SK-N-SH (cell line): ENCODE data around the gene CCDC179. TPM values are rescaled to one million over a fixed set of nuclear protein-coding genes. Genes with fewer than 3 reads are reported as not detected.

Source experiments
- CTCF ChIA-PET: fragments of 300-600, 350-600 bp; formaldehyde crosslinking; extraction: SDS; loops from one replicate; lab custom pipeline; 2021; lab: Yijun Ruan, JAX
- POLR2A ChIA-PET: fragments of 350-600 bp; sonication (Branson Sonifier 250); formaldehyde crosslinking; extraction: SDS; loops from one replicate; lab custom pipeline; 2020; ENCODE audit warnings: antibody characterized with exemption, inconsistent platforms; lab: Yijun Ruan, JAX
- DNase-seq: peaks from one replicate; pipeline ENCODE4 v3.0.0; 2012
- H2AFZ ChIP-seq: fragments of 200-600 bp; sonication (generic); 2 replicates; pipeline ENCODE4 v1.8.1; 2016; ENCODE audit warnings: antibody characterized with exemption, mild to moderate bottlenecking, low read depth
- H3F3A ChIP-seq: fragments of 200-600 bp; sonication (generic); replicated peaks from 2 replicates; pipeline ENCODE3; 2016; ENCODE audit warnings: antibody characterized with exemption, mild to moderate bottlenecking; ENCODE audit not compliant: insufficient read depth
- H3K27ac ChIP-seq, 2 experiments: fragments of 200-500 bp in 1 of 2; fragments of 200-600 bp in 1 of 2; sonication (Bioruptor generic) in 1 of 2; sonication (generic), shearing (Covaris generic) in 1 of 2; 2 replicates each; pipeline versions ENCODE4 v1.5.1 to v1.6.1; 2014 to 2016; ENCODE audit warnings: low read depth in 2 of 2, inconsistent platforms in 1 of 2, low read length in 1 of 2, mild to moderate bottlenecking in 1 of 2, mixed read lengths in 1 of 2
- H3K27me3 ChIP-seq: fragments of 200-600 bp; sonication (generic), shearing (Covaris generic); 2 replicates; pipeline ENCODE4 v1.6.1; 2016; ENCODE audit warnings: mixed run types; ENCODE audit not compliant: insufficient read depth
- H3K36me3 ChIP-seq, 2 experiments: fragments of 200-500 bp in 1 of 2; fragments of 200-600 bp in 1 of 2; sonication (Bioruptor generic) in 1 of 2; sonication (generic) in 1 of 2; replicated peaks in 1 of 2; 2 replicates each; pipeline versions ENCODE3 to v1.5.1; 2014 to 2016; ENCODE audit warnings: low read length in 1 of 2, mild to moderate bottlenecking in 1 of 2; ENCODE audit not compliant: insufficient read depth in 2 of 2, control insufficient read depth in 1 of 2
- H3K4me1 ChIP-seq, 2 experiments: fragments of 200-500 bp in 1 of 2; fragments of 200-600 bp in 1 of 2; sonication (Bioruptor generic) in 1 of 2; sonication (generic), shearing (Covaris generic) in 1 of 2; 2 replicates each; pipeline versions ENCODE4 v1.5.1 to v1.6.1; 2014 to 2016; ENCODE audit warnings: low read depth in 1 of 2, low read length in 1 of 2, mixed run types in 1 of 2; ENCODE audit not compliant: insufficient read depth in 2 of 2, control insufficient read depth in 1 of 2
- H3K4me2 ChIP-seq: fragments of 200-600 bp; sonication (generic), shearing (Covaris generic); 2 replicates; pipeline ENCODE4 v1.6.1; 2017; ENCODE audit warnings: mixed run types
- H3K4me3 ChIP-seq, 2 experiments: fragments of 200-500 bp in 1 of 2; fragments of 200-600 bp in 1 of 2; sonication (Bioruptor generic) in 1 of 2; sonication (generic), shearing (Covaris generic) in 1 of 2; 2 replicates each; pipeline versions ENCODE4 v1.5.1 to v1.8.1; 2014 to 2016; ENCODE audit warnings: low read depth in 2 of 2, inconsistent platforms in 1 of 2, low read length in 1 of 2, mild to moderate bottlenecking in 1 of 2, mixed read lengths in 1 of 2, moderate library complexity in 1 of 2
- H3K79me2 ChIP-seq: fragments of 200-600 bp; sonication (generic); 2 replicates; pipeline ENCODE4 v1.8.1; 2017; ENCODE audit warnings: mild to moderate bottlenecking; ENCODE audit not compliant: insufficient read depth
- H3K9ac ChIP-seq: fragments of 200-600 bp; sonication (generic); 2 replicates; pipeline ENCODE4 v1.6.1; 2017; ENCODE audit warnings: mixed run types
- H3K9me2 ChIP-seq: fragments of 200-600 bp; sonication (generic); 2 replicates; pipeline ENCODE4 v1.6.1; 2017; ENCODE audit warnings: mixed run types
- H3K9me3 ChIP-seq: fragments of 200-600 bp; sonication (generic); 2 replicates; pipeline ENCODE4 v1.6.1; 2017; ENCODE audit warnings: mixed run types, mild to moderate bottlenecking, moderate library complexity
- H4K20me1 ChIP-seq: fragments of 200-600 bp; sonication (generic); 2 replicates; pipeline ENCODE4 v1.6.1; 2017; ENCODE audit warnings: mild to moderate bottlenecking, mixed run types; ENCODE audit not compliant: insufficient read depth
- CHD2 ChIP-seq: fragments of 150-350 bp; IDR thresholded peaks from 2 replicates; pipeline ENCODE4 v1.6.1; 2018; ENCODE audit warnings: low read length; ENCODE audit not compliant: partially characterized antibody
- ELF1 ChIP-seq: IDR thresholded peaks from 2 replicates; pipeline ENCODE4 v1.4.0; 2012
- EP300 ChIP-seq, 2 experiments: IDR thresholded peaks; 2 replicates each; pipeline versions ENCODE4 v1.4.0 to v1.6.1; 2012; ENCODE audit warnings: borderline replicate concordance in 1 of 2, low read depth in 1 of 2, low read length in 1 of 2
- EZH2phosphoT487 ChIP-seq: fragments of 200-600 bp; sonication (generic); IDR thresholded peaks from 2 replicates; pipeline ENCODE4 v1.6.1; 2017; ENCODE audit warnings: low read depth, mixed run types, mild to moderate bottlenecking, antibody characterized with exemption, moderate library complexity, borderline replicate concordance
- FOSL2 ChIP-seq: IDR thresholded peaks from 2 replicates; pipeline ENCODE4 v1.4.0; 2012; ENCODE audit warnings: low read depth, mild to moderate bottlenecking, moderate library complexity, borderline replicate concordance
- FOXM1 ChIP-seq: IDR thresholded peaks from 2 replicates; pipeline ENCODE4 v1.4.0; 2012; ENCODE audit warnings: low read depth, mild to moderate bottlenecking
- GATA2 ChIP-seq: sonication (generic); formaldehyde crosslinking; IDR thresholded peaks from 2 replicates; pipeline ENCODE4 v1.5.0; 2020; ENCODE audit warnings: mild to moderate bottlenecking, missing genetic modification reagents
- JUND ChIP-seq: IDR thresholded peaks from 2 replicates; pipeline ENCODE4 v1.4.0; 2012
- MEF2A ChIP-seq: IDR thresholded peaks from 2 replicates; pipeline ENCODE4 v1.4.0; 2012; ENCODE audit warnings: low read depth, borderline replicate concordance
- NFIC ChIP-seq: IDR thresholded peaks from 2 replicates; pipeline ENCODE4 v1.4.0; 2012; ENCODE audit warnings: borderline replicate concordance
- NRF1 ChIP-seq: IDR thresholded peaks from 2 replicates; pipeline ENCODE4 v1.6.1; 2012; ENCODE audit warnings: low read depth, mild to moderate bottlenecking, low read length
- POLR2AphosphoS5 ChIP-seq: IDR thresholded peaks from 2 replicates; pipeline ENCODE4 v1.6.1; 2012; ENCODE audit warnings: low read depth, low read length
- RCOR1 ChIP-seq: fragments of 150-350 bp; IDR thresholded peaks from 2 replicates; pipeline ENCODE4 v1.6.1; 2017; ENCODE audit warnings: antibody characterized with exemption, low read length
- RFX5 ChIP-seq: IDR thresholded peaks from 2 replicates; pipeline ENCODE4 v1.6.1; 2012; ENCODE audit warnings: mild to moderate bottlenecking, improper control_type of control experiment, low read length
- RXRA ChIP-seq: IDR thresholded peaks from 2 replicates; pipeline ENCODE4 v1.4.0; 2012; ENCODE audit warnings: low read depth, mild to moderate bottlenecking, borderline replicate concordance
- SIN3A ChIP-seq: IDR thresholded peaks from 2 replicates; pipeline ENCODE4 v1.6.1; 2012; ENCODE audit warnings: low read depth, mild to moderate bottlenecking, low read length, moderate library complexity, borderline replicate concordance
- SMC3 ChIP-seq: IDR thresholded peaks from 2 replicates; pipeline ENCODE4 v1.6.1; 2012; ENCODE audit warnings: low read depth, low read length, improper control_type of control experiment
- TAF1 ChIP-seq: IDR thresholded peaks from 2 replicates; pipeline ENCODE4 v1.6.1; 2012; ENCODE audit warnings: low read depth, mild to moderate bottlenecking, low read length, moderate library complexity, borderline replicate concordance
- TCF12 ChIP-seq: IDR thresholded peaks from 2 replicates; pipeline ENCODE4 v1.4.0; 2012
- TEAD4 ChIP-seq: IDR thresholded peaks from 2 replicates; pipeline ENCODE4 v1.4.0; 2012; ENCODE audit warnings: mild to moderate bottlenecking, borderline replicate concordance; ENCODE audit not compliant: insufficient read depth
- YY1 ChIP-seq: IDR thresholded peaks from 2 replicates; pipeline ENCODE4 v1.4.0; 2012; ENCODE audit warnings: low read depth, mild to moderate bottlenecking
- WGBS: methylation state at CpG from one replicate; pipeline ENCODE4 v1.1.6; 2017; ENCODE audit warnings: low lambda C conversion rate; 5-methylcytosine and 5-hydroxymethylcytosine counted together
- polyA plus RNA-seq, 3 experiments: library from polyadenylated mRNA; depleted of rRNA; stranded (reverse); fragments of >200 nt; gene quantifications; 2 replicates each; pipeline ENCODE4 v1.2.3, GENCODE V29; 2012
- TF ChIP-seq, protein P1 (sequence below): IDR thresholded peaks from 2 replicates; pipeline ENCODE4 v1.6.1; 2012; ENCODE audit warnings: mild to moderate bottlenecking, low read depth, low read length, moderate library complexity
- TF ChIP-seq, protein P2 (sequence below): fragments of 150-350 bp; IDR thresholded peaks from 2 replicates; pipeline ENCODE4 v1.6.1; 2017; ENCODE audit warnings: antibody characterized with exemption, low read length, low read depth, borderline replicate concordance

Gene CCDC179
- polyA plus RNA-seq, 1 of the 3 experiments (the other 2 are of a cell fraction): not detected

DNA sequence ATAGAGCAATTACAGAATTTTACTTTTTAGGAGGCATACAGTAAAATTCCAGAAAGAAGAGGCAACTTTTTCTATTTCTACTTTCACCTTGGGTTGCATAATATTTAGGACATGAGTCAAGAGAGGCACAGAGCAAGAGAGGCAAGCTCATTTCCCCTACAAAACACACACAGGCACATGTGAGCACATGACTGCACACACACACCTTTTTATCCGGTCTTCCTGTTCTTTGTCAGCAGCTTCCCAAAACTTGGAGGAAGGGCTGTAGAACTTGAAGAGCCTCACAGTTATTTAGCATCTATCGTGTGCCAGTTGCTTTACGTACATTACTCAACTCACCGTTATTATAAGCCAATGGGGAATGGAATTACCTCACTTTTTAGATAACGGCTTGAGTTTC, 37.8 kb upstream of the CCDC179 start:
- H3F3A ChIP-seq: no peaks in the 10 kb centered on the region
- POLR2A ChIA-PET: no interaction called here
- H3K4me3 ChIP-seq: no peak overlapping the region
- no peak overlapping the region for H2AFZ ChIP-seq
- no peak for TF ChIP-seq TCF12
- no peak for TF ChIP-seq EP300 (IDR thresholded peaks at IDR 0.05; ENCODE audit: borderline replicate concordance in 1 of 2, low read depth in 1 of 2, low read length in 1 of 2)
- TF ChIP-seq EZH2phosphoT487: no peak
- no peak for TF ChIP-seq TEAD4
- no peak for TF ChIP-seq NRF1
- no peak for TF ChIP-seq FOXM1
- no peak for TF ChIP-seq NFIC
- no peak for TF ChIP-seq POLR2AphosphoS5
- no peak for TF ChIP-seq GATA2 (CRISPR knock-in tag)
- no peak for TF ChIP-seq ELF1
- no peak for TF ChIP-seq RFX5
- H3K9me3 ChIP-seq: no peaks in the 10 kb centered on the region
- H3K27ac ChIP-seq: no peak overlapping the region
- no peak overlapping the region for H3K4me2 ChIP-seq
- DNase-seq: no peak
- H3K36me3 ChIP-seq: no peaks in the 10 kb centered on the region
- H3K27me3 ChIP-seq: no peaks in the 10 kb centered on the region
- no peaks in the 10 kb centered on the region for H3K79me2 ChIP-seq
- H3K9ac ChIP-seq: no peak overlapping the region
- H3K4me1 ChIP-seq: no peaks in the 10 kb centered on the region
- 67% methylated on average over 5 of the region's 5 CpGs for WGBS
- CTCF ChIA-PET: interaction anchor here (0.6 to 1.7 kb wide), 3 partner anchors 19 to 23 kb away, joined by 4 to 7 read pairs (median 4); no protein-coding TSS in a partner anchor
- no peaks in the 10 kb centered on the region for H4K20me1 ChIP-seq
- no peaks in the 10 kb centered on the region for H3K9me2 ChIP-seq

DNA sequence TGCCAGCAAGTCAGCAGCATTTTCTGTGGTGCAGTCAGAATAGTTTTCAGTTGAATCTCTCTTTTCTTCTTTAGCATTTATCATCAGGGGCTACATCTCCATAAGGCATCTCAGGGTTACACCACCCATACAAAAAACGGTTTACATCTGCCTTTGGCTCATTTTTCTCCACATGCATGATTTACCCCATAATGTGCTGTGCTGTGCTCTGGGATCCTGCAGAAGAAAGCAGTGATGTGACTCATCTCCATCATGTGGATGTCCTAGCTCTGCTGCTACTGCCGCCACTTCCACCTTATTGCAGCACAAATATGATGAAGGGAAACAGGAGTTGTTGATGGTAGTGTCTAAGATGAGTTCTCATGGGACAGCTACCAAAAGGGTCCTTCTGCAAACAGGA, 30.0 kb upstream of the CCDC179 start:
- H3K36me3 ChIP-seq: no peaks in the 10 kb centered on the region
- POLR2A ChIA-PET: no interaction called here
- no peak overlapping the region for H3K4me3 ChIP-seq
- no peak overlapping the region for H3K27ac ChIP-seq
- no peaks in the 10 kb centered on the region for H4K20me1 ChIP-seq
- H3F3A ChIP-seq: no peaks in the 10 kb centered on the region
- H3K79me2 ChIP-seq: no peaks in the 10 kb centered on the region
- 31% methylated on average over 2 of the region's 2 CpGs for WGBS
- no peak overlapping the region for H2AFZ ChIP-seq
- H3K9me2 ChIP-seq: no peaks in the 10 kb centered on the region
- CTCF ChIA-PET: no interaction called here
- no peaks in the 10 kb centered on the region for H3K9me3 ChIP-seq
- no peak overlapping the region for H3K9ac ChIP-seq
- H3K27me3 ChIP-seq: no peaks in the 10 kb centered on the region
- no peak for DNase-seq
- H3K4me2 ChIP-seq: no peak overlapping the region
- no peak for TF ChIP-seq YY1
- TF ChIP-seq SIN3A: no peak
- no peak for TF ChIP-seq ELF1
- no peak for TF ChIP-seq RXRA
- no peak for TF ChIP-seq POLR2AphosphoS5
- no peak for TF ChIP-seq EP300 (IDR thresholded peaks at IDR 0.05; ENCODE audit: borderline replicate concordance in 1 of 2, low read depth in 1 of 2, low read length in 1 of 2)
- TF ChIP-seq TAF1: no peak
- TF ChIP-seq FOSL2: no peak
- TF ChIP-seq, protein P1, sequence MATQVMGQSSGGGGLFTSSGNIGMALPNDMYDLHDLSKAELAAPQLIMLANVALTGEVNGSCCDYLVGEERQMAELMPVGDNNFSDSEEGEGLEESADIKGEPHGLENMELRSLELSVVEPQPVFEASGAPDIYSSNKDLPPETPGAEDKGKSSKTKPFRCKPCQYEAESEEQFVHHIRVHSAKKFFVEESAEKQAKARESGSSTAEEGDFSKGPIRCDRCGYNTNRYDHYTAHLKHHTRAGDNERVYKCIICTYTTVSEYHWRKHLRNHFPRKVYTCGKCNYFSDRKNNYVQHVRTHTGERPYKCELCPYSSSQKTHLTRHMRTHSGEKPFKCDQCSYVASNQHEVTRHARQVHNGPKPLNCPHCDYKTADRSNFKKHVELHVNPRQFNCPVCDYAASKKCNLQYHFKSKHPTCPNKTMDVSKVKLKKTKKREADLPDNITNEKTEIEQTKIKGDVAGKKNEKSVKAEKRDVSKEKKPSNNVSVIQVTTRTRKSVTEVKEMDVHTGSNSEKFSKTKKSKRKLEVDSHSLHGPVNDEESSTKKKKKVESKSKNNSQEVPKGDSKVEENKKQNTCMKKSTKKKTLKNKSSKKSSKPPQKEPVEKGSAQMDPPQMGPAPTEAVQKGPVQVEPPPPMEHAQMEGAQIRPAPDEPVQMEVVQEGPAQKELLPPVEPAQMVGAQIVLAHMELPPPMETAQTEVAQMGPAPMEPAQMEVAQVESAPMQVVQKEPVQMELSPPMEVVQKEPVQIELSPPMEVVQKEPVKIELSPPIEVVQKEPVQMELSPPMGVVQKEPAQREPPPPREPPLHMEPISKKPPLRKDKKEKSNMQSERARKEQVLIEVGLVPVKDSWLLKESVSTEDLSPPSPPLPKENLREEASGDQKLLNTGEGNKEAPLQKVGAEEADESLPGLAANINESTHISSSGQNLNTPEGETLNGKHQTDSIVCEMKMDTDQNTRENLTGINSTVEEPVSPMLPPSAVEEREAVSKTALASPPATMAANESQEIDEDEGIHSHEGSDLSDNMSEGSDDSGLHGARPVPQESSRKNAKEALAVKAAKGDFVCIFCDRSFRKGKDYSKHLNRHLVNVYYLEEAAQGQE: no peak
- no peak for TF ChIP-seq JUND
- no peak for TF ChIP-seq MEF2A
- no peak for TF ChIP-seq GATA2 (CRISPR knock-in tag)
- no peak for TF ChIP-seq RCOR1
- no peak for TF ChIP-seq TCF12
- TF ChIP-seq CHD2: no peak
- TF ChIP-seq EZH2phosphoT487: no peak
- TF ChIP-seq, protein P2, sequence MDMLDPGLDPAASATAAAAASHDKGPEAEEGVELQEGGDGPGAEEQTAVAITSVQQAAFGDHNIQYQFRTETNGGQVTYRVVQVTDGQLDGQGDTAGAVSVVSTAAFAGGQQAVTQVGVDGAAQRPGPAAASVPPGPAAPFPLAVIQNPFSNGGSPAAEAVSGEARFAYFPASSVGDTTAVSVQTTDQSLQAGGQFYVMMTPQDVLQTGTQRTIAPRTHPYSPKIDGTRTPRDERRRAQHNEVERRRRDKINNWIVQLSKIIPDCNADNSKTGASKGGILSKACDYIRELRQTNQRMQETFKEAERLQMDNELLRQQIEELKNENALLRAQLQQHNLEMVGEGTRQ: no peak
- TF ChIP-seq SMC3: no peak
- H3K4me1 ChIP-seq: no peaks in the 10 kb centered on the region
